Measurements from ENCODE around the gene GADD45GIP1.

Gene GADD45GIP1

GRCh38 chr19:12947702-12948611 lies 9.1 kb downstream of the GADD45GIP1 start:
- no peak overlapping the region for H2AFZ ChIP-seq
- no peak overlapping the region for H3K4me2 ChIP-seq (ENCODE audit: low read length)
- H3K4me1 ChIP-seq: peaks cover 7% of the 10 kb centered on the region
- peaks cover 20% of the 10 kb centered on the region for H3K79me2 ChIP-seq
- no peaks in the 10 kb centered on the region for H3K36me3 ChIP-seq (ENCODE audit: control insufficient read depth, insufficient read depth, low read length)
- TF ChIP-seq CTCF (IDR thresholded peaks at IDR 0.05): no peak
- H3K9ac ChIP-seq: no peak overlapping the region
- no peaks in the 10 kb centered on the region for H3K9me3 ChIP-seq (ENCODE audit: control insufficient read depth, low read length)
- no peak overlapping the region for H3K27ac ChIP-seq
- no peaks in the 10 kb centered on the region for H3K27me3 ChIP-seq (ENCODE audit: control insufficient read depth, insufficient read depth, low read length)
- no peak overlapping the region for H3K4me3 ChIP-seq (ENCODE audit: low read depth, low read length)

GRCh38 chr19:12946731-12947496 lies 10.1 kb downstream of the GADD45GIP1 start:
- H3K4me1 ChIP-seq: peaks cover 7% of the 10 kb centered on the region
- H3K4me3 ChIP-seq (ENCODE audit: low read depth, low read length): peak overlapping the region; percentile 93
- H3K36me3 ChIP-seq (ENCODE audit: control insufficient read depth, insufficient read depth, low read length): no peaks in the 10 kb centered on the region
- no peak for TF ChIP-seq CTCF (IDR thresholded peaks at IDR 0.05)
- H3K4me2 ChIP-seq (ENCODE audit: low read length): peak overlapping the region; percentile 94
- no peak overlapping the region for H3K9ac ChIP-seq
- no peak overlapping the region for H3K27ac ChIP-seq
- no peaks in the 10 kb centered on the region for H3K9me3 ChIP-seq (ENCODE audit: control insufficient read depth, low read length)
- H3K27me3 ChIP-seq (ENCODE audit: control insufficient read depth, insufficient read depth, low read length): no peaks in the 10 kb centered on the region
- H3K79me2 ChIP-seq: peaks cover 20% of the 10 kb centered on the region
- H2AFZ ChIP-seq: no peak overlapping the region

GRCh38 chr19:12946092-12946721 lies 10.8 kb downstream of the GADD45GIP1 start:
- Histone ChIP-seq H3K4me3 (ENCODE audit: low read depth, low read length) (peak overlapping the region; percentile 93), H3K36me3 (ENCODE audit: control insufficient read depth, insufficient read depth, low read length) (no peaks in the 10 kb centered on the region), H3K79me2 (peaks cover 20% of the 10 kb centered on the region), H3K27me3 (ENCODE audit: control insufficient read depth, insufficient read depth, low read length) (no peaks in the 10 kb centered on the region), H2AFZ (peak overlapping the region; percentile 53), H3K27ac (peak overlapping the region; percentile 80), H3K9ac (peak overlapping the region; percentile 62), H3K4me2 (ENCODE audit: low read length) (peak overlapping the region; percentile 94), H3K4me1 (peaks cover 7% of the 10 kb centered on the region), H3K9me3 (ENCODE audit: control insufficient read depth, low read length) (no peaks in the 10 kb centered on the region)
- TF ChIP-seq CTCF (IDR thresholded peaks at IDR 0.05): peak; percentile 5

- peak within 1 kb of the TSS; percentile 93 for H3K4me3 ChIP-seq (ENCODE audit: low read depth, low read length)
- peak within 1 kb of the TSS; percentile 63 for H2AFZ ChIP-seq
- no peaks in the 10 kb centered on the region for H3K27me3 ChIP-seq (ENCODE audit: control insufficient read depth, insufficient read depth, low read length)
- TF ChIP-seq CTCF (IDR thresholded peaks at IDR 0.05): no peak
- peak within 1 kb of the TSS; percentile 80 for H3K27ac ChIP-seq
- no peaks in the 10 kb centered on the region for H3K9me3 ChIP-seq (ENCODE audit: control insufficient read depth, low read length)
- peak within 1 kb of the TSS; percentile 94 for H3K4me2 ChIP-seq (ENCODE audit: low read length)
- H3K9ac ChIP-seq: peak within 1 kb of the TSS; percentile 62
- peaks cover 8% of the 10 kb centered on the region for H3K4me1 ChIP-seq
- peaks cover 24% of the 10 kb centered on the region for H3K79me2 ChIP-seq
- no peaks in the 10 kb centered on the region for H3K36me3 ChIP-seq (ENCODE audit: control insufficient read depth, insufficient read depth, low read length)
Measured at GRCh38 chr19:12945479-12946091, 11.4 kb downstream of the GADD45GIP1 start, which contains the start of gene RAD23A. RAD23A (plus strand) TSS chr19:12945862; CDS start chr19:12945949, 87 bp downstream.

All from parathyroid adenoma (tissue), 2 donors.